H9 (cell line): ENCODE measurements around the gene PHF10. TPM values are rescaled to one million over a fixed set of nuclear protein-coding genes. Genes with fewer than 3 reads are reported as not detected.

Experiments used
- DNase-seq: peaks from one replicate; pipeline ENCODE4 v3.0.0-alpha.2; 2017
- H2AFZ ChIP-seq: one replicate; pipeline ENCODE4 v1.6.1; 2013; ENCODE audit warnings: mild to moderate bottlenecking, low read length, control low read depth, moderate library complexity
- H2AK5ac ChIP-seq: 2 replicates; pipeline ENCODE4 v1.6.1; 2013; ENCODE audit warnings: low read length, control low read depth, mixed read lengths; ENCODE audit not compliant: insufficient read length
- H2BK120ac ChIP-seq: one replicate; pipeline ENCODE4 v1.6.1; 2013; ENCODE audit warnings: low read depth, mild to moderate bottlenecking, low read length, control low read depth, inconsistent platforms; ENCODE audit not compliant: poor library complexity, severe bottlenecking
- H2BK12ac ChIP-seq: 2 replicates; pipeline ENCODE4 v1.6.1; 2013; ENCODE audit warnings: low read length, control low read depth, mixed read lengths, low read depth; ENCODE audit not compliant: insufficient read length
- H2BK15ac ChIP-seq: 2 replicates; pipeline ENCODE4 v1.6.1; 2013; ENCODE audit warnings: low read depth, low read length, control low read depth
- H2BK20ac ChIP-seq: one replicate; pipeline ENCODE4 v1.6.1; 2013; ENCODE audit warnings: low read depth, mild to moderate bottlenecking, low read length, control low read depth, inconsistent platforms; ENCODE audit not compliant: poor library complexity, severe bottlenecking
- H2BK5ac ChIP-seq: 2 replicates; pipeline ENCODE4 v1.6.1; 2013; ENCODE audit warnings: low read length, control low read depth, mixed read lengths; ENCODE audit not compliant: insufficient read length
- H3K14ac ChIP-seq: 2 replicates; pipeline ENCODE4 v1.6.1; 2013; ENCODE audit warnings: low read length, control low read depth; ENCODE audit not compliant: insufficient read depth
- H3K18ac ChIP-seq: 2 replicates; pipeline ENCODE4 v1.6.1; 2013; ENCODE audit warnings: low read depth, mild to moderate bottlenecking, mixed read lengths, low read length, control low read depth; ENCODE audit not compliant: insufficient read length
- H3K23ac ChIP-seq: 2 replicates; pipeline ENCODE4 v1.6.1; 2013; ENCODE audit warnings: low read length, control low read depth, mixed read lengths, low read depth; ENCODE audit not compliant: insufficient read length
- H3K23me2 ChIP-seq: 2 replicates; pipeline ENCODE4 v1.6.1; 2013; ENCODE audit warnings: low read depth, mild to moderate bottlenecking, mixed read lengths, low read length, control low read depth; ENCODE audit not compliant: insufficient read length, poor library complexity, severe bottlenecking
- H3K27ac ChIP-seq: 2 replicates; pipeline ENCODE4 v1.5.1; 2013; ENCODE audit warnings: low read length, control low read depth, mixed read lengths, low read depth; ENCODE audit not compliant: insufficient read length
- H3K27me3 ChIP-seq: 2 replicates; pipeline ENCODE4 v1.6.1; 2013; ENCODE audit warnings: low read length, control low read depth, inconsistent platforms; ENCODE audit not compliant: insufficient read depth
- H3K4ac ChIP-seq: 2 replicates; pipeline ENCODE4 v1.6.1; 2013; ENCODE audit warnings: low read depth, mild to moderate bottlenecking, control low read depth, inconsistent platforms, low read length, moderate library complexity
- H3K4me1 ChIP-seq: 2 replicates; pipeline ENCODE4 v1.6.1; 2013; ENCODE audit warnings: low read length, control low read depth, inconsistent platforms; ENCODE audit not compliant: insufficient read depth
- H3K4me2 ChIP-seq: 2 replicates; pipeline ENCODE4 v1.6.1; 2013; ENCODE audit warnings: low read length, control low read depth, mixed read lengths; ENCODE audit not compliant: insufficient read length, insufficient read depth
- H3K56ac ChIP-seq: 2 replicates; pipeline ENCODE4 v1.6.1; 2013; ENCODE audit warnings: low read depth, mild to moderate bottlenecking, mixed read lengths, low read length, control low read depth; ENCODE audit not compliant: insufficient read length
- H3K79me1 ChIP-seq: 2 replicates; pipeline ENCODE4 v1.6.1; 2013; ENCODE audit warnings: low read depth, mild to moderate bottlenecking, moderate library complexity, low read length, control low read depth, inconsistent platforms; ENCODE audit not compliant: insufficient read depth, poor library complexity, severe bottlenecking
- H3K79me2 ChIP-seq: 2 replicates; pipeline ENCODE4 v1.6.1; 2013; ENCODE audit warnings: low read length, control low read depth, inconsistent platforms; ENCODE audit not compliant: insufficient read depth
- H3K9ac ChIP-seq: 2 replicates; pipeline ENCODE4 v1.6.1; 2013; ENCODE audit warnings: low read length, control low read depth, mixed read lengths; ENCODE audit not compliant: insufficient read length; ENCODE audit errors: extremely low read depth
- H3K9me3 ChIP-seq: one replicate; pipeline ENCODE4 v1.6.1; 2013; ENCODE audit warnings: low read depth, low read length, inconsistent platforms; ENCODE audit not compliant: control insufficient read depth
- H3T11ph ChIP-seq: one replicate; pipeline ENCODE4 v1.6.1; 2013; ENCODE audit warnings: mild to moderate bottlenecking, low read length, control low read depth, inconsistent platforms
- H4K20me1 ChIP-seq: one replicate; pipeline ENCODE4 v1.6.1; 2013; ENCODE audit not compliant: control insufficient read depth, insufficient read length, insufficient read depth
- H4K5ac ChIP-seq: 2 replicates; pipeline ENCODE4 v1.6.1; 2013; ENCODE audit warnings: low read depth, mild to moderate bottlenecking, mixed read lengths, low read length, control low read depth; ENCODE audit not compliant: insufficient read length
- H4K8ac ChIP-seq: replicated peaks from 2 replicates; pipeline ENCODE4 v1.6.1; 2013; ENCODE audit warnings: low read length, control low read depth, mixed read lengths, low read depth; ENCODE audit not compliant: insufficient read length
- H4K91ac ChIP-seq: 2 replicates; pipeline ENCODE4 v1.6.1; 2013; ENCODE audit warnings: low read depth, mild to moderate bottlenecking, moderate library complexity, mixed read lengths, low read length, control low read depth; ENCODE audit not compliant: insufficient read length
- H3K27ac Mint-ChIP-seq, 3 experiments: 2 replicates in 2 of 3; 3 replicates in 1 of 3; pipeline ENCODE4 v1.8.0; 2020 to 2021; ENCODE audit warnings: mixed read lengths in 3 of 3, mild to moderate bottlenecking in 1 of 3, moderate library complexity in 1 of 3
- H3K27me3 Mint-ChIP-seq: 2 replicates; pipeline ENCODE4 v1.8.0; 2021; ENCODE audit warnings: low read depth, mild to moderate bottlenecking, moderate library complexity, mixed read lengths
- H3K36me3 Mint-ChIP-seq, 3 experiments: 2 replicates in 2 of 3; 3 replicates in 1 of 3; pipeline ENCODE4 v1.8.0; 2020 to 2021; ENCODE audit warnings: low read depth in 3 of 3, mixed read lengths in 3 of 3; ENCODE audit not compliant: insufficient read depth in 1 of 3
- H3K4me1 Mint-ChIP-seq, 2 experiments: 2 replicates each; pipeline ENCODE4 v1.8.0; 2020; ENCODE audit warnings: mixed read lengths in 2 of 2
- H3K4me3 Mint-ChIP-seq, 2 experiments: 2 replicates in 1 of 2; 3 replicates in 1 of 2; pipeline ENCODE4 v1.8.0; 2020 to 2021; ENCODE audit warnings: mild to moderate bottlenecking in 2 of 2, mixed read lengths in 2 of 2, moderate library complexity in 1 of 2
- H3K9me3 Mint-ChIP-seq, 2 experiments: 2 replicates in 1 of 2; 3 replicates in 1 of 2; pipeline ENCODE4 v1.8.0; 2020; ENCODE audit warnings: mild to moderate bottlenecking in 2 of 2, mixed read lengths in 2 of 2, moderate library complexity in 1 of 2
- WGBS: extraction: QIAGEN DNeasy Blood & Tissue Kit; methylation state at CpG from one replicate; pipeline ENCODE4 v1.1.7; 2013; ENCODE audit warnings: missing lambda C conversion rate, low lambda C conversion rate, mixed read lengths; ENCODE audit not compliant: insufficient read length; ENCODE audit errors: extremely low coverage; 5-methylcytosine and 5-hydroxymethylcytosine counted together
- total RNA-seq: library from RNA; stranded (reverse); gene quantifications from 2 replicates; pipeline ENCODE4 v1.2.1, GENCODE V29; 2021
- TF ChIP-seq, protein P1 (sequence below): fragments of 200-600 bp; sonication (generic); conservative IDR thresholded peaks from 3 replicates; pipeline ENCODE4 v1.8.0; 2021; ENCODE audit warnings: antibody characterized with exemption, mild to moderate bottlenecking

PHF10 gene
- total RNA-seq, 1 experiment from 2014 or later = 59.0 TPM

- DNase-seq = peak; percentile 34
- WGBS = no CpG with 5 or more reads among the region's 22 CpGs
- Histone ChIP-seq H3K14ac (no peak overlapping the region), H4K91ac (no peak overlapping the region), H3K4me2 (peak overlapping the region; percentile 98), H3K4ac (no peak overlapping the region), H3K9ac (peak overlapping the region; percentile 73), H2AFZ (no peak overlapping the region), H3K79me2 (peaks cover 4% of the 10 kb centered on the region; the same call in 1 of the 2 replicates), H4K8ac (no peak overlapping the region), H2BK20ac (no peak overlapping the region), H4K20me1 (no peaks in the 10 kb centered on the region), H2BK15ac (no peak overlapping the region), H3K18ac (no peak overlapping the region), H3K4me1 (no peaks in the 10 kb centered on the region; the same call in 1 of the 2 replicates), H3K23me2 (peaks cover 18% of the 10 kb centered on the region), H3K27me3 (no peaks in the 10 kb centered on the region), H3K9me3 (no peaks in the 10 kb centered on the region), H3K56ac (no peak overlapping the region), H4K5ac (no peak overlapping the region), H3K79me1 (no peaks in the 10 kb centered on the region), H3T11ph (no peak overlapping the region), H2BK120ac (no peak overlapping the region), H2BK12ac (no peak overlapping the region), H2BK5ac (no peak overlapping the region), H3K27ac (no peak overlapping the region), H2AK5ac (no peak overlapping the region), H3K23ac (no peak overlapping the region)
- Mint-ChIP-seq H3K27ac (peak overlapping the region in 1 of 3 experiments; percentile 19; a peak in 2 of 7 replicates), H3K4me3 (peak overlapping the region; percentile 82 to 91), H3K36me3 (peaks cover 0 to 23% (median 11%) of the 10 kb centered on the region in 3 experiments; a peak in 5 of 7 replicates), H3K27me3 (peaks cover 4% of the 10 kb centered on the region; the same call in 1 of the 2 replicates), H3K9me3 (no peaks in the 10 kb centered on the region; a peak in 2 of 5 replicates), H3K4me1 (peaks cover 24 to 27% of the 10 kb centered on the region in 2 experiments)
- TF ChIP-seq, protein P1, sequence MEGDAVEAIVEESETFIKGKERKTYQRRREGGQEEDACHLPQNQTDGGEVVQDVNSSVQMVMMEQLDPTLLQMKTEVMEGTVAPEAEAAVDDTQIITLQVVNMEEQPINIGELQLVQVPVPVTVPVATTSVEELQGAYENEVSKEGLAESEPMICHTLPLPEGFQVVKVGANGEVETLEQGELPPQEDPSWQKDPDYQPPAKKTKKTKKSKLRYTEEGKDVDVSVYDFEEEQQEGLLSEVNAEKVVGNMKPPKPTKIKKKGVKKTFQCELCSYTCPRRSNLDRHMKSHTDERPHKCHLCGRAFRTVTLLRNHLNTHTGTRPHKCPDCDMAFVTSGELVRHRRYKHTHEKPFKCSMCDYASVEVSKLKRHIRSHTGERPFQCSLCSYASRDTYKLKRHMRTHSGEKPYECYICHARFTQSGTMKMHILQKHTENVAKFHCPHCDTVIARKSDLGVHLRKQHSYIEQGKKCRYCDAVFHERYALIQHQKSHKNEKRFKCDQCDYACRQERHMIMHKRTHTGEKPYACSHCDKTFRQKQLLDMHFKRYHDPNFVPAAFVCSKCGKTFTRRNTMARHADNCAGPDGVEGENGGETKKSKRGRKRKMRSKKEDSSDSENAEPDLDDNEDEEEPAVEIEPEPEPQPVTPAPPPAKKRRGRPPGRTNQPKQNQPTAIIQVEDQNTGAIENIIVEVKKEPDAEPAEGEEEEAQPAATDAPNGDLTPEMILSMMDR = no peak
Observed at GRCh38 chr6:169722362-169723199, 1.7 kb downstream of the PHF10 start.
